ENCODE results near the gene FBN1.

FBN1 gene

GRCh38 chr15:48419896-48420295, 225.6 kb downstream of the FBN1 start:
- no peak for DNase-seq

- DNase-seq = no peak
These were observed 227.2 kb downstream of the FBN1 start for GRCh38 chr15:48418343-48418742.

DNA sequence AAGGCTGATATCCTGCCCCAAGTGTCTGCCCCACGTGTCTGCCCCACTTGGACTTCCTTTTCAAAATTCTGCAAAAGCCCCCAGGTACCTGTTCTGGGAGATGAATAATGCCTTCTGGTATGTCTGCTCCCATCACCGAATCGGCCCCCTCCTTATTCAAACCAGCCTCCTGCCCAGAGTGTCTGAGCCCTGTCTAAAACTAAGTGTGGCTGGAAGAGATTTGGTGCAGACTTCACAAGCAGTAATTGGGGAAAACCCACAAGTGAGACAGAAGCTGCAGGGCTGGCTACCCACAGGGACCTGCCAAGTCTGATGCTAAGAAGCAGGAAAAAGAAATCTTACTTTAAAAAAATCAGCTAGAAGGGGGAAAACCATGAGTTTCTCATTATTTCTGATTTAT, 229.2 kb downstream of the FBN1 start:
- no peak for DNase-seq

GRCh38 chr15:48415036-48415886, 230.2 kb downstream of the FBN1 start:
- no peak for DNase-seq

GRCh38 chr15:48414015-48414414, 231.5 kb downstream of the FBN1 start:
- no peak for DNase-seq

DNA sequence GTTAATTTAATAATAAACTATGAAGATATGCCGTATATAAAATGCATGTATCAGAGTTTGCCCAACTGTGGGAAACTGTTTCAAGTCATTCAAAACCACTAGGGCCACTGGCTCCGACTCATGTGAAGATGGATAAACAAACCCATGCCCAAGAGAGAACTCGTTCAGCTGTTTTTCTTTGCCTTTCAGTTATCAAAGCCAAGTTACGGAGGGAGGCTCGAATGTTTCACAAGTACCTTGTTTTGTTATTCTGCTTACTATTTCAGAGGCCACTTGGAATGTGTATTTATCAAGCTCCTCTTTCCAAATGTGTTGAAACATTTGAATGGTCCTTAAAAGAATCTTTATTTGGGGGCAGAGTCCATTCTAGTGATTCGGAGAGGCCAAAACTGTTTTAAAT, 232.2 kb downstream of the FBN1 start:
- DNase-seq = no peak

DNA sequence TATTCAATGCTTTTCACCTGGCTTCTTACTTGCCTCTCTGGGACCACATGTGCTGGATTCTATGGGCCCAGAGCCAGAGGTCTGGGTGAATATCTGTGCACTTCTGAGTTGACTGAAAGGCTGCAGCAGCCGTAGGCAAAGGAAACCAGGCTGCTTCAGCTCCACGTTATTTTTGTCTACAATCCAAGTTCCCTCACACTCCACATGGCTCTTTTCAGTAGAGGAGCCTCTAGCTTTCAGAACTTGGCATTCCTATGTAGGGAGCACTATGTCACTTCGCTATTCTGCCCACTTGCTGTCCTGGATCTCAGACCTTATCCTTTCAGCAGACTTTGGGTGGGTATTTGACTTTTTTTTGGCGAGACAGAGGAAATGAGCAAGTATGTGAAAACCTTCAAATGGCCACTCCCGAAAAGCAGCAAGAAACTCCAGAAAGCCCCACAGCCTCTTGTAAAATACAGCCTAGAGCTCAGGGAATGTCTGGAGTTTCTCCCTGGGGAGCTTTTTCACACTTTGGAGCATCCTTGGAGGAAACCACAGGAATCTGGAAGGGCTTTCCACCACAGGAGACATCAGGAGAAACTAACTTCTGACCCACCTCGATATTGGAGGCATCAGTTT, 233.4 kb downstream of the FBN1 start:
- DNase-seq = no peak

GRCh38 chr15:48409623-48410022, 235.9 kb downstream of the FBN1 start:
- no peak for DNase-seq

- no peak for DNase-seq
These were observed 237.2 kb downstream of the FBN1 start for GRCh38 chr15:48408327-48408726.

- no peak for DNase-seq
These were observed 237.9 kb downstream of the FBN1 start for GRCh38 chr15:48407646-48408045.

- no peak for DNase-seq
These were observed 238.6 kb downstream of the FBN1 start for GRCh38 chr15:48406911-48407310.

GRCh38 chr15:48406266-48406891, 239.1 kb downstream of the FBN1 start:
- DNase-seq = no peak

DNA sequence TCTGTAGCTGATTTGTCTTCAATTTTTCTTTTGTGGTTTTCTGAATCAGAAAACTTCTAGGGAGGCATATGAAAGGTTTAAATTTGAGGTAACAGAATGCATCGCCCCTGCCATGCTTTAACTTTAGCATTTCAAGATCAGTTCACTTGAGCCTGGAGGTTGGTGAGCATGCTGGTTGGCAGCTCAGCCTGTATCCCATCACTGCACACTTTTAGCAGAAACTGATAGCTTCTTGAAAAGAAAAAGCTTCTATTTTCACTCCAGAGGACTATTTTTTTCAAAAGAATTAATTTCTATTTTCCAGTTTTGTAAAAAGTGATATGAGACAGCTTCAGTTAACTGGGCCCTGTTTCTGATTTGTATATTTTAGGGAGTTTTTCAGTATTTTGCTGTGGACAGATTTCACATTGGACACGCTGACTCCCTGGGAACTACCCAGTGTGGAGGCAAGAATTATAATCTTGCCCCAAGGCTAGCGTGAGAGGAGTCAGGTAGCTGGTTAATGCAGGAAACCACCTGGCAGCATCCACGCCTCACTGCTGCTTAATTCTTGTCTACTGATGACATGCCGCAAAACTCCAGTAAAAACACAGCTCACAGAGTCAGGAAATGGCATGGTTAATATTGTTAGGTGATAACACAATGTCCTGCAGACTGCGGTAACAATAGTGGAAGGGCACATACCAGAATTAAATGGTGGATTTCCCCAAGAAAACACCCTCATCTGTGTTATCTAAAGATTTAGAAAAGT, 242.9 kb downstream of the FBN1 start:
- DNase-seq = no peak

DNA sequence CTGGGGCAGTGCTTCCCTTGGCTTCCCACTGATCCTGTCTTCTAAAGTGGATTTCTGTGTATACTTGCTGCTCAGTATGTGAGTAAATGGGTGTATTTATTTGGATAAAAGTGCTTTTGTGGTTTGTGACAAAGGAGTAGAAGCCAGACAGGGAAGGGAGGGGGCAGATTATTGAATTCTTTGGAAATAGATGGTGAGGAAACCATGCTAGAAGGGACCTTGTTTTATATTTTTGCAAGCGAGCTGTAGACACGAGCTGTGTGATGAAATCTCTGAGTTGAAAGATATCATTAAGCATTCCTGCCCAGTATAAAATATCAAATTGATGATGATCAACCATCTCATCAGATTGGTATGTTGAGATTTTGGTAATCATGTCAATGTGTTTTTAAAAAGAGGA, 245.4 kb downstream of the FBN1 start:
- no peak for DNase-seq

- DNase-seq = no peak
These were observed 247.7 kb downstream of the FBN1 start for GRCh38 chr15:48397841-48398240.

DNA sequence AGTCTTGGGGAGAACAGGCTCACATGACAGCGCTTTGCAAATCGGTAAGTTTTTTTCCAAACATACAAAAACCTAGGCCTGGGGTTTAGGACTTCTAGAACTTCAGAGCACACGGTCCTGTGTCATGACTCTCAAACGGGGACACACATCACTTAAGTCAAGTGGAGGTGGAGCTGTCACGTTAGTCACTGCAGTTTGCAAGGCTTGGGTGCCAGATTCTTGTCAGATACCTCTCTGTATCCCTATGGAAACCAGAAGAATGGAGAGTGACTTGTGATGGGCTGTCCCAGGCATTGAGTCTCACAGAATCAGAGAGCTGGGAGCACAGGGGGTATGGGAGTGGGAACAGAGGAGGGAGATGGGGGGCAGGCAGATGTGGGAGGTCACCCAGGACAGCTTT, 249.5 kb downstream of the FBN1 start:
- no peak for DNase-seq

DNA sequence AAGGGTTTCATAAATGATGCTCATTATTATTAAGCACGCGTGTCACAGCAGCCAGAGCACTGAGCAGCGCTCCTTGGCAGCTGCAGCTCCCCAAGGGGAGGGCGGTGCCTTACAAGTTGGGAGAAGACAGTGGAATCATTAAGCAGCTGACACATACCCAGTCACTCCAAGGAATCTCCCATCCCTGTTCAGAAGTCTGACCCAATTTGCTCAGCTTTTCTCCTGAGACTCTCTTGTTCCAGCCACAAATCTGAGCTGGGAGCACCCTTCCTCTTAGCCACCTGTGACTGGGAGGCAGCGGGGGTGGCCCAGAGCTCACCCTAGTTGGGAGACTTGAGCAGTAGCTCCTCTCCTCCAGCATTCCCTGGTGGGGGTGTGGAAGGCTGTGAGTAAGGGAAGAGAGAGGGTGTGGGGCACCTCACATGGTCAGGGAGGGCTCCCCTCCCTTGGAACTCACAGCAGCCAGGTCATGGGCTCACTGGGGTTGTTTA, 249.9 kb downstream of the FBN1 start:
- no peak for DNase-seq

- DNase-seq = no peak
These were observed 250.5 kb downstream of the FBN1 start for GRCh38 chr15:48394970-48395369.

DNA sequence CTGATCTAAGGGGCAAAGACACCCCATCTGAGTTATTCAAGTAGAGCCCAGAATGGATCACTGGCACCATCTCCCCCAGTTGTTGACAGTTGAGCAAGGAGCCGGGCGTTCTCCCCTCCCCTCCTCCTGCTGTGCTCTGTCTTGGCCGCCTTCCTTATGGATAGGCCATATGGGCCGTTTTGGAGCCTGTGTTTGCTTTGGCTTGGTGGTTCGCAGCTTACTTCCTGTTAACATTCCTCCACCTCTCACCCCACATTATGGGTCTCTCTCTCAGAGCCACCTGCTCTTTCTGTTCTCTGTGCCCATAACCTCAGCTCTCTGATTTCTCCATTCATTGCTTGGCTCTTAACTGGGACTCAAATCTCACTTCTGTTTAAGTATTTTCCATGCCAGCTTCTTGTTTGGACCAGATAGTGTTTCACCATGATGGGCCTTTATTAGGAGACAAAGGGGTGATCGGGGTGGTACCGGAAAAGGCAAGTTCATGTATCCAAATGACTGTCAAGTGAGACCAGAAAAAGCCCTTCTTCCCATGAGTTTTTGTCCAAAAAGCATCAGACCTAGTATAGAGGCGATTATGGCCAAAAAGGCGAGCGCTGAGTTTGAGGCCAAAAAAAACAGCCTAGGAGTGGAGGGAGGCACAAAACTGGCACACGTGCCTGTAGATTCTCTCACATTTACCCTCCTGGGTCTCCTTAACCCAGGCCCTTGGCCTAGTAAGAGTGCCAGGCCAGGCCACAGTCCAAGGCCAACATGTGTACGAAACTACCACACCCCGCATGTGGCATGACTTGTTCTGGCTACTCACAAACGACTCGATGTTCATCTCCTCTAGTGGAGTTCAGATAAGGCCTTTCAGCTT, 251.6 kb downstream of the FBN1 start:
- DNase-seq = no peak

- no peak for DNase-seq
These were observed 253.2 kb downstream of the FBN1 start for GRCh38 chr15:48392356-48392755.

DNA sequence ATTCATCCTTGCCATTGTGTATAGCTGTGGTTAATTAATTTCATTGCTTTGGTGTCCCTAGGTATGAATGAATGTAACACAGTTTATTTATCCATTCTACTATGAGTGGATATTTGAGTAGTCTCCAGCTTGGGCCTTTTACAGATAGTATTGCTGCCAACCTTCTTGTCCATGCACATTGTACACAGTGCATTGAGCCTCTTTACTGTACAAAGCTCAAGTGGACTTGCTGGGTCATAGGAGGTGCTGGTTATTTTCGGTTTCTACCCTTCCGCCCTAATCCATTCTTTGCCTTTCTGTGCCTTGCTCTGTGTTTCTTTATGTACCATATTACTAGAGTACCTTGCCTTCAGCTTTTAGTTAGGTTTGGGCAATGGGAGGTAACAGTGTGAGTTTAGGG, 253.6 kb downstream of the FBN1 start:
- DNase-seq = no peak

DNA sequence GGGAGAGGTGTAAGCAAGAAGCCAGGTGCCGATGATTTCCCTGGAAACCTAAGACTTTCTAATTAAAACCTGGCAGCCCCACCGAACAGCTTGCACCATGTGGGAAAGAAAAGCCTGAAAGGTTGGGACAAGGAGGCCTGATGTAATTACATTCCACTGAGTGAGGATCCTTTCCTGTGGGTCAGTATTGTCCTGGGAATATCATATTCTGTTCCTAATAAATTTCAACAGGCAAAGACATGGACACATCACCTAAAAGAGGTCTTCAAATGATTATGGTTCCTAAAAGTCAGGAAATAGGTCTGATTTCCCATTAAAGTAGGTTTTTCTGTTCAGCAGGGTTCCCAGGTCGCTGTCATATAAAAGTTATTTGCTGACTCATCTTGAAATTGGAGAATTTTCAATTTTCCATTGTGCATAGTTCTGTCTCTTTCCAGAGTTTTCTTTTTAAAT, 255.8 kb downstream of the FBN1 start:
- no peak for DNase-seq

Measured in activated T-cell treated with anti-CD3 and anti-CD28 coated beads, Interleukin-2, amount 50 U/mL, for 1 hour (primary cell).